Parathyroid adenoma (tissue), 2 donors: ENCODE results near the gene FMNL2.

Experiments
- H2AFZ ChIP-seq: fragments of 300-600 bp; sonication (generic); one replicate; pipeline ENCODE4 v1.7.0; 2017; ENCODE audit warnings: antibody characterized with exemption, mild to moderate bottlenecking
- H3K27ac ChIP-seq: fragments of 300-600 bp; sonication (generic); one replicate; pipeline ENCODE4 v1.7.0; 2017
- H3K27me3 ChIP-seq: fragments of 300-600 bp; sonication (generic); one replicate; pipeline ENCODE4 v1.7.0; 2017; ENCODE audit warnings: low read length; ENCODE audit not compliant: control insufficient read depth, insufficient read depth
- H3K36me3 ChIP-seq: fragments of 300-600 bp; sonication (generic); one replicate; pipeline ENCODE4 v1.7.0; 2017; ENCODE audit warnings: low read length; ENCODE audit not compliant: control insufficient read depth, insufficient read depth
- H3K4me1 ChIP-seq: fragments of 300-600 bp; sonication (generic); one replicate; pipeline ENCODE4 v1.7.0; 2017; ENCODE audit warnings: control low read depth
- H3K4me2 ChIP-seq: fragments of 300-600 bp; sonication (generic); one replicate; pipeline ENCODE4 v1.7.0; 2017; ENCODE audit warnings: low read length
- H3K4me3 ChIP-seq: fragments of 300-600 bp; sonication (generic); one replicate; pipeline ENCODE4 v1.7.0; 2017; ENCODE audit warnings: low read depth, low read length
- H3K79me2 ChIP-seq: fragments of 300-600 bp; sonication (generic); one replicate; pipeline ENCODE4 v1.7.0; 2017; ENCODE audit warnings: control low read depth
- H3K9ac ChIP-seq: fragments of 300-600 bp; sonication (generic); one replicate; pipeline ENCODE4 v1.7.0; 2017; ENCODE audit warnings: mild to moderate bottlenecking
- H3K9me3 ChIP-seq: fragments of 300-600 bp; sonication (generic); one replicate; pipeline ENCODE4 v1.7.0; 2017; ENCODE audit warnings: low read length; ENCODE audit not compliant: control insufficient read depth
- CTCF ChIP-seq: fragments of 300-600 bp; sonication (generic); IDR thresholded peaks from one replicate; pipeline ENCODE4 v1.7.0; 2017; ENCODE audit warnings: antibody characterized with exemption, mild to moderate bottlenecking
- donor health status: primary hyperparathyroidism.

The FMNL2 gene

GRCh38 chr2:152651834-152652233, 316.9 kb downstream of the FMNL2 start:
- Histone ChIP-seq H3K27me3 (no peaks in the 10 kb centered on the region), H3K79me2 (no peaks in the 10 kb centered on the region), H3K4me2 (no peak overlapping the region), H3K9ac (no peak overlapping the region), H3K36me3 (no peaks in the 10 kb centered on the region), H3K4me1 (no peaks in the 10 kb centered on the region), H3K4me3 (no peak overlapping the region), H3K9me3 (no peaks in the 10 kb centered on the region), H3K27ac (no peak overlapping the region), H2AFZ (no peak overlapping the region)
- TF ChIP-seq CTCF = no peak

- no peak overlapping the region for H3K4me3 ChIP-seq
- no peak overlapping the region for H3K9ac ChIP-seq
- no peak overlapping the region for H3K27ac ChIP-seq
- no peaks in the 10 kb centered on the region for H3K9me3 ChIP-seq
- no peaks in the 10 kb centered on the region for H3K79me2 ChIP-seq
- no peak overlapping the region for H2AFZ ChIP-seq
- TF ChIP-seq CTCF = no peak
- no peak overlapping the region for H3K4me2 ChIP-seq
- no peaks in the 10 kb centered on the region for H3K27me3 ChIP-seq
- H3K4me1 ChIP-seq = no peaks in the 10 kb centered on the region
- H3K36me3 ChIP-seq = no peaks in the 10 kb centered on the region
These were observed 320.9 kb downstream of the FMNL2 start for GRCh38 chr2:152655880-152656279.

- no peak overlapping the region for H3K4me2 ChIP-seq
- H3K4me1 ChIP-seq = no peaks in the 10 kb centered on the region
- H3K79me2 ChIP-seq = no peaks in the 10 kb centered on the region
- no peak overlapping the region for H3K9ac ChIP-seq
- no peak overlapping the region for H2AFZ ChIP-seq
- H3K27me3 ChIP-seq = no peaks in the 10 kb centered on the region
- no peaks in the 10 kb centered on the region for H3K36me3 ChIP-seq
- TF ChIP-seq CTCF = no peak
- H3K9me3 ChIP-seq = no peaks in the 10 kb centered on the region
- no peak overlapping the region for H3K4me3 ChIP-seq
- H3K27ac ChIP-seq = no peak overlapping the region
These were observed 322.1 kb downstream of the FMNL2 start for GRCh38 chr2:152657043-152657442.

- H3K27me3 ChIP-seq = no peaks in the 10 kb centered on the region
- no peak overlapping the region for H3K27ac ChIP-seq
- no peak overlapping the region for H3K4me2 ChIP-seq
- no peaks in the 10 kb centered on the region for H3K4me1 ChIP-seq
- no peak overlapping the region for H2AFZ ChIP-seq
- H3K9ac ChIP-seq = no peak overlapping the region
- H3K9me3 ChIP-seq = no peaks in the 10 kb centered on the region
- H3K4me3 ChIP-seq = no peak overlapping the region
- no peaks in the 10 kb centered on the region for H3K36me3 ChIP-seq
- no peaks in the 10 kb centered on the region for H3K79me2 ChIP-seq
- TF ChIP-seq CTCF = no peak
These were observed 323.2 kb downstream of the FMNL2 start for GRCh38 chr2:152658221-152658620.

GRCh38 chr2:152661076-152661475, 326.1 kb downstream of the FMNL2 start:
- Histone ChIP-seq H3K4me3 (no peak overlapping the region), H3K4me1 (no peaks in the 10 kb centered on the region), H3K4me2 (no peak overlapping the region), H3K27ac (no peak overlapping the region), H3K79me2 (no peaks in the 10 kb centered on the region), H3K36me3 (no peaks in the 10 kb centered on the region), H3K9ac (no peak overlapping the region), H3K27me3 (no peaks in the 10 kb centered on the region), H3K9me3 (no peaks in the 10 kb centered on the region), H2AFZ (no peak overlapping the region)
- TF ChIP-seq CTCF = no peak
